HG02981 (cell line): ENCODE results near the gene CHRNB2.

Experiments
- ATAC-seq: cut with Tn5 transposase; IDR thresholded peaks from one replicate; pipeline ENCODE4 v1.9.1; 2021; ENCODE audit warnings: mild to moderate bottlenecking, moderate library complexity; ENCODE audit not compliant: unreplicated experiment

Gene CHRNB2

DNA sequence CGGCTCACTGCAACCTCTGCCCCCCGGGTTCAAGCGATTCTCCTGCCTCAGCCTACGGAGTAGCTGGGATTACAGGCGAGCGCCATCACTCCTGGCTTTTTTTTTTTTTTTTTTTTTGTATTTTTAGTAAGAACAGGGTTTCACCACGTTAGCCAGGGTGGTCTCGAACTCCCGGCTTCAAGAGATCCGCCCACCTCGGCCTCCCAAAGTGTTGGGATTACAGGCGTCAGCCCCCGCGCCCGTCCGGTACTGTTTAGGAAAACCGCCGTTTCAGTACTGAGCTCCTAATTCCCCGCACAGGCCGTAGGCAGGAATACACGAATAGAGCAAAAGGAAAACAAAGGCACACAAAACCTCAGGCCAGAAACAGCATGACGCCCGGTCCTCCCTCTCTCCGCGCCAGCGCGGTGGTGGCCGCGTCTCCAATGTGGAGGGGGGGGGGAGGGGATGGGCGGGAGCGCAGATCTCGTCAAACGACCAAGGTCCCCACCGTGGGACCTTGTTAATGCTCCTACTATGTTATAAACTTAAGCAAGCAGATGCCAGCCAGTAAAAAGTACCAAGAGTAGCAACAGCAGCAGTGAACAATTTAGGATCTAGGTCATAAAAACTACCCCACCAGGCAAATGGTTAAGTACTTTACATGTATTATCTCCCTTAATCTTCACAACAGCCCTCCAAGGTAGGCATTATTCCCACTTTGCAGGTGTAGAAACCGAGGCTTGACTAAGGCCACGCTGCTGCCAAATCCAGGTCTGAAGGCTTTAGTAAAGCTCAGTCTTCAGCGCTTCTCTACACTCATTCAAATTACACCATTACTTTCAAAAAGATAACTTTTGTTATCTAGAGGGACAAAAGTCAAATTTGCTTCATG, 41.1 kb downstream of the CHRNB2 start:
- no peak for ATAC-seq

DNA sequence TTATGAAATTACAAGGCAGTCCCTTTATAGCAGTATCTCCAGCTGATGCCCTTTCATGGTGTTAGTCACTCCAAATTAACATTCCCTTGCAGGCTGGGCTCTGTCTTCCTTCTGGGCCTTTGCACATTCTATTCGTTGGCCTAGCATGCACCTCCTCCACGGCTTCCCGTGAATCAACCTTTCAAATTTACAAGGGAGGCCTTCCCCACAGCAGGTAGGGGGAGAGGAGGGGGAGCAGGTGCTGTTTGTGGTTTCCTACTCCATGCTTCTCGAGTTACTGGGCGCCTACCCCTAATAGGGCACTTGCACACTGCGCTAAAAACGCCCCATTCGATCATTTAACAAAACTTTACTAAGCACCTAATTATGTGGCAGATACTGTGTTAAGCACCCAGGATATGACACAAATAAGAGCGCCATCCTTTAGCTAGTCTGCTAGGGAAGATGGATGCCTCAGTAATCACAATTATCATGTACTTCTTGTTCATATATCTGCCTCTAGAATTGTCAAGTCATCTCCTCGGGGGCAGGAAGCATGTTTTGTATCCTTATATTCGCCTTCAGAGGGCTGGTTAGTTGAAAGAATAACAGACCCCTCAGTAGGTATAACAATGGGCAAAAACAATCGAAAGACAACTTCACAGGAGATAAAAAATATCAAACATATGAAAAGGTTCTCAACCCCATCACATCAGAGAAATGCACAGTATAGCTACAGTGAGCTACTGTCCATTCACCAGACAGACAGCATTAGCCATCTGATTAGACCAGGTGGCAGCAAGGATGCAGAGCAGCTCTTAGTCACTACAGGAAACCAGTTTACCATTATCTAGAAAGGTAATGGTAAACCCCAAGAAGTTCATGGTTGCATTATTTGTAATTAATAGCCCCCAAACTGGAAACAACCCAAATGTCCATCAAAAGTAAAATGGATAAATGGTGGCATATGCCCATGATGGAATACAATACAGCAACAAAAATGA, 42.1 kb downstream of the CHRNB2 start:
- ATAC-seq, result peak; percentile 41

DNA sequence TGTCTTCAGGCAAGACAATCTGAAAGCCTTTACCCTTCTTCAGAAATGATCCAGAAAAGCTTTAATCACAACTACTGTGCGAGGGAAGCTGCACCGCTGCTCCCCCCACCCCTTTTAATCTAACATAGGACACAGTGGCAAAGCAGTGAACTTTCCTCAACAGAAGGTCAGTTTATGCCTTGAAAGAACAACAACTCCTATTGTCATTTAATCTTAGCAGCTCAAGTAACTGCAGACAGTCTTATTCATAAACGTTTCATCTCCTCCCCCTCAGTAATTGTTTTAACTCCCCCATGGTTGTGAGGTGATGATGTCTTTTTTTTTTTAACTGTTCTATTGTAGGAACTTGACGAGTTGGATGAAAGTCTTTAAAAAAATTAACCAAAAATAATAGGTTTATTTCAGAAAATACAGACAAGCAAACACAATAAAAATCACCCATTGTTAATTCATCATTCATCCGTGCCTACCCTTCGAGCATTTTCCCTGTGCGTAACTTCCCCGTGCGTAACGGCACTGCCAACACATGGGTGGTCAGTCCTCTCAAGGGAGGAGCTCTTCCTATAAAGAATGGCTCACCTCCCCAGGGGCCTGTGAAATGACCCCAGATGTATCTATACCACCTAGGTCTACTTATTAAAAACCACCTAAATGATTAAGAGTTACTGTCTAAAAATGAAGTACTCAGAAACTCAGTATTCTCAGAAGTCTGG, 43.7 kb downstream of the CHRNB2 start:
- no peak for ATAC-seq

DNA sequence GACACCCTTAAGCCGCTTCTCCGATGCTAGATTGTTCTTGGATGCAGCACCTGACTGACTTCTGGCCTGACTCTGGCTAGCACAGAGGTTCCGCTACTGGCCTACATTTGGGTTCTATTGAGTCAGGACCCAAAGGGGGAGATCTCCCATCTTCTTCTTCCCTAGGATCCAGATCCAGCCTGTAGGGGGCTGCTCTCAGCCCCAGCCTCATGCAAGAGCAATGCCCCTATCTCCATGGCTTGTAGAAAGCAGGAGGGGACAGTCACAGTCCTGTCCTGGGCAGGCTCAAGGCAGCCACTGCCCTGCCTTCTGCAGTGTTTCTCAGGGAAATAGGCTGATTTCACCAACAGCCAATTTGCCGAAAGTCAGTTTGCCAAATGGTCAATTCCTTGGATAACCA, 46.7 kb downstream of the CHRNB2 start:
- ATAC-seq, result no peak

DNA sequence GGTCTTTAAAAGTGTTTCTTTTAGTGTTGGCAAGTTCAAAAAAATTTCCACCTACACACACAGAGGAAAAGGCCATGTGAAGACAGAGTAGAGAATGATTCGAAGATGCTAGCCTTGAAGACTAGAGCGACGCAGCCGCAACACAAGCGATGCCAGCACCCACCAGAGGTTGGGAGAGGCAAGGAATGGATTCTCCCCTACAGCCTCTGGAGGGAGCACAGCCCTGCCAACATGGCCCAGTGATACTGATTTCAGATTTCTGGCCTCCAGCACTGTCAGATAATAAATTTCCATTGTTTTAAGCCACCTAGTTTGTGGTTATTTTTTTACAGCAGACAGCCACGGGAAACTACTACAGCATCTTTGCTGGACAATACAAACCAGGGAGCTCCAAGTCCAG, 47.3 kb downstream of the CHRNB2 start:
- no peak for ATAC-seq

DNA sequence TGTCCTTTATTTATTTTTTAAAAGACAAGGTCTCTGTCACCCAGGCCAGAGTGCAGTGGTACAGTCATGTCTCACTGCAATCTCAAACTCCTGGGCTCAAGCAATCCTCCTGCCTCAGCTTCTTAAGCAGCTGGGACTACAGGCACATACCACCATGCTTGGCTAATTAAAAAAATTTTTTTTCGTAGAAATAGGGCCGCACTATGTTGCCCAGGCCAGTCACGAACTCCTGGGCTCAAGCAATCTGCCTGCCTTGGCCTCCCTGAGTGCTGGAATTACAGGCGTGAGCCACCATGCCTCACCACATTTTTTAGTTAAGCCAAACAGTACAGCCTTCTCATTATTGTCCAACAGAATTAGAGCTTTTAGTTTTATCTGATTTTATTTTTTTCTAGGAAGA, 47.8 kb downstream of the CHRNB2 start:
- ATAC-seq, result no peak

DNA sequence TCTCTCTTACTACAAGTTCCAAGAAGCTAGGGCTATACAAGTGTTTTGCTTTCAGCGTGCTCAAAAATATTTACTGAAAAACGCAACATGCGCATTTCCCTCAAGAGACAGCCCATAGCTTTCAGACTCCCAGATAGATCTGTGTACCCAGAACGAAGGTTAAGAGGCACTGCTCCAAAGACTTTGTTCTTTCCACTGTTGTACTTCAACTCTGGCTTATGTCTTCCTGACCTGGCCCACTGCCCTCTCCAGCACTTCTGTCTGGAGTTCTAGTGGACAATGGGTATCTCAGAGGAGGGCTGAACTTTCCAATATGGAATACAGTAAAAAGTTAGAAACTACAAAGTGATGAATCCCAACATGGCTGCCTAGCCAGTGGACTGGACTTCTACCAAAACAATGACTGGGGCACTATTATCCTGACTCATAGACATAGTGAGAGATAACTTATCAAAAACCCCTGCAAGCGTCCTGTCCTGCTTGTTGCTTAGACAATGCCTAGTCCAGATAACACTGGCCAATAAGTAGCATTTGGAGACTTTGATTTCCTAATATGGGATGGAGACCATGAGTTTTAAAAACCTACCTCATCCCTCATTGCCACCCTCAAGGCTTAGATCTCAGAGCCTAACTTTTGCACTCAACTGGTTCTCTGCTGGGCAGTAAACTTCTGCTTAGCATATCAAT, 49.2 kb downstream of the CHRNB2 start:
- no peak for ATAC-seq

DNA sequence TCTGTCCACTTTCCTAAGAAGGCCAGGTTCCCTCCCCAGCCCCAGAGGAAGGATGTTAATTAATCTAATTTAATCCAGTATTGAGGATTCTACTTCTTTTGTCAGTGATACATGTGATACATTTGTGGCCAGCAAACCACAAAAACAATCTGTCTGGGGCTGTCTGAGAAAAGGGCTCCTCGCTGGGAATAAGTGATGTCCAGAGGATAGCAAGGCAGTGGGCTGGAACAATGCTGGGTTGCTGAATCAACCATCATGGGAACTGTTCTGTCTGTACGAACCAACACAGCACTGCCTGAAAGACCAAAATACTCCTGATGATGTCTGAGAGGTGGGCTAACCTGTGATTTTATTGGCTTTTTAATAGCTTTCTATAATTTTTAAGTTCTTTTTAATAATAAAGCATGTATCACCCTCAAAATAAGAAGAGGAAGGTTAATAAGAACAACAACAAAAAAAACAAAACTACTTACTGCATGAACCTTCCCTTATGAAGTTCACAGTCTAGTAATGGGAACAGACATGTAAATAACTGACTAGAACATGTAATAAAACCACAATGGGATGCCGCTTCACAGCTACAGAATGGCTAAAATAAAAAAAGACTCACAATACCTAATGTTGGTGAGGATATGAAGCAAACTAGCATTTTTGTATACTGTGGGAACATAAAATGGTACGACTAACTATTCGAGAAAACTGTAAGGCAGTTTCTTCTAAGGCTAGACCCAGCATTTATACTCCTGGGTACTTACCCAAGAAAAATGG, 51.8 kb downstream of the CHRNB2 start:
- no peak for ATAC-seq

DNA sequence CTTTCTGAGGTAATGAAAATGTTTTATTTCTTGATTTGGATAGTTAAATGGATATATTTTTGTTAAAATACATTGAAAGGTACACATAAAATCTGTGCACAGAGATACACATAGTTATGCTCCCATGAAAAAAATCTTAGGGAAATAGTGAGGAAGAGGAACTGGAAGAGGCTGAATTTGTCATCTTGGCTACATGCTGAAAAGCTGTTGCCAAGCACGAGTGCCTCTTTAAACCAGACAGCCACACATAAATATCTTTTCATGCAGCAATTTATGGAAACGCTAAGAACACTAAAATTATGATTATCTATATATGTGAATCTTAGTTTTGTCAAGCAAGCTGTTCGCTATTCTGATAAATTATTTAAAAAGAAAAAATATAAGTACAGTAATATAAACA, 53.2 kb downstream of the CHRNB2 start:
- ATAC-seq, result no peak

DNA sequence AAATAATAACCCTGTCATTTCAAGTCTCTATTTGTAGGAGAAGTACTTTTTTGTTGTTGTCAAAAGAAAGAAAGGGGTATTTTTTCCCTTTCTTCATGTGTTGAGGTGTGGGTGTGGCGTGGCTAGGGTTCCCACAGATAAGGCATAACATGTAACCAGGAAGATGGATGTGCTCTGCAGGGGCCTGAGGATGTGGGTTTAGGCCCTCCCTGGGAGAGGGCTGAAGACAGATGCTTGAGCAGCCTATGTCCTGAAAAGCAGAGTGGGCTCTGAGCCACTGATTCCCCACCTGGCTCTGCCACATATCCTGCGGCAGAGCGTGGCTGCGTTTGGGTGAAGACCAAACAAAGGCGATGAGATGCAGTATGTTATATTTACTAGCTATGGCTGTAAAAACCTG, 54.3 kb downstream of the CHRNB2 start:
- ATAC-seq, result no peak

DNA sequence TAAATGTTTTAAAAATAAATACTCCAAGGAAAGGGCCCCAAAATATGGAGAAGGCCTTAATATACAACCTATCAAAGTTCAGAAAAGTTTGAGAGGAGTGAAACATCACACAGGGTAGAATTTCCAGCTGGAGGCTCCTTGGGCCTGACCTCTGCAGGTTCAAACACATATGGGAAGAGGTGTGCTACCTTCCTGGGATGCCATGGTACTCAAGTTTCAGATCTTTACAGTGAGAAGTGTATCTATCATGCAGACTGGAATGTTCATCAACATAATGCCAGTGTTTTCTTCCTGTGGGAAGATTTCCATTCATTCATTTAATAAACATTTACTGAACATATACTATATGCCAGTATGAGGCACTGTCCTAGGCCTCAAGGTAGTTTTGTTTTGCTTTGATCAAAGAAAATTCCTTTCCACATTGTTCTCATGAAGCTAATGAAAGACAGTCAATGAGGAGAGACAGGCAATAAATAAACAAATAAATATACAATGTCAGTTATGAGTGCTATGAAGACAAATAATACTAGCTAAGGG, 55.0 kb downstream of the CHRNB2 start:
- ATAC-seq, result no peak

DNA sequence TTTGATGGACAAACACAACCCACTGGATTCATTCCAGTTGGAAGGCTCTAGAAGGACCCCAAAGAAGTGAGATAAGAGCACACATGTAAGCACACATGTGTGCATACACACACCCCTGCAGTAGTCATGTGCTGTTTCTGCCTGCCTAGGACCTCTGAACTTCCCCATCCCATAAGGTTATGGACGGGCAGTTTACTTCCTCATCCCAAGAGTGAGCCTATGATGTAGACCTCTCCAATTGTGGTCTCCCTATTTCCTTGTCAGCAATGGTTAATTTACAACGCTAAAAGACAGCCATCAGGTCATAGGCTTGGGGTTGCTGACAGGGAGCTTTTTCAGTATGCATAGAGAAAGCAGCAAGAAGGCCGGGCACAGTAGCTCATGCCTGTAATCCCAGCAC, 55.8 kb downstream of the CHRNB2 start:
- ATAC-seq, result no peak

DNA sequence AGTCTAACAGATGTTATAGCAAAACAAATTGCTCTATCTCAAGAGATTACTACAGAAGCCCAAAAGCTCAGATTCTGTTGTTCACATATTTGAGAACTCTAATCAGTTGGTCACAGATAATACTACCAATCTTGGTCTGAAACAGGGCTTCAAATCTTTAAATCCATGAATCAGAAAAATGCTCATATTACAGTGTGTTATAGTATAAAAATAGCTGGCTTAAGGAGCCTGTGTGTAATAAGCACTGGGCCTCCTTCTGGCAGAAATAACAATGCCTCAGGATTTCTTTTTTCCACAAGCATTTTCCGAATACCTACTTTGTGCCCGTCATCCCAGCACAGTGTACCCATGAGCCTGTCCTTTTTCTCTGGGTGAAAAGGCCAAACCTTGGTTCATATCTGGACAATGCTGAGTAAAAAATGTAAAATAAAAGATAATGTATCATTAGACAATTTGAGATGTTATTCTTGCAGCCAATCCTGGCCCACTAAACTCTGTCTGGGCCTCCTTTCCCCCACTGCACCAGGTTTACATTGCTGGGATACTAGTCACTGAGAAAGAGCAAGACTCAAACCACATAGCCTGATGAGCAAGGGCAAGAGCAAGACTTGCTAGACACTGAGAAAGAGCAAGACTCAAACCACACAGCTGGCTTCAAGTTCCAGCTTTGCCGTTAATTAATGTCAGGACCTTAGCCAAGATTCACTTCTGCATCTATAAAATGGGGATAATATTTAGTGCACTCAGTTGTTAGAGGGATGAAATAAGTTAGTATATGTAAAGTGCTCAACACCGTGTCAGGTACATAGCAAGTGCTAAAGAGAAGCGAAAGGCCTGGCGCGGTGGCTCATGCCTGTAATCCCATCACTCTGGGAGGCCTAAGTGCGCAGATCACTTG, 57.4 kb downstream of the CHRNB2 start:
- no peak for ATAC-seq

DNA sequence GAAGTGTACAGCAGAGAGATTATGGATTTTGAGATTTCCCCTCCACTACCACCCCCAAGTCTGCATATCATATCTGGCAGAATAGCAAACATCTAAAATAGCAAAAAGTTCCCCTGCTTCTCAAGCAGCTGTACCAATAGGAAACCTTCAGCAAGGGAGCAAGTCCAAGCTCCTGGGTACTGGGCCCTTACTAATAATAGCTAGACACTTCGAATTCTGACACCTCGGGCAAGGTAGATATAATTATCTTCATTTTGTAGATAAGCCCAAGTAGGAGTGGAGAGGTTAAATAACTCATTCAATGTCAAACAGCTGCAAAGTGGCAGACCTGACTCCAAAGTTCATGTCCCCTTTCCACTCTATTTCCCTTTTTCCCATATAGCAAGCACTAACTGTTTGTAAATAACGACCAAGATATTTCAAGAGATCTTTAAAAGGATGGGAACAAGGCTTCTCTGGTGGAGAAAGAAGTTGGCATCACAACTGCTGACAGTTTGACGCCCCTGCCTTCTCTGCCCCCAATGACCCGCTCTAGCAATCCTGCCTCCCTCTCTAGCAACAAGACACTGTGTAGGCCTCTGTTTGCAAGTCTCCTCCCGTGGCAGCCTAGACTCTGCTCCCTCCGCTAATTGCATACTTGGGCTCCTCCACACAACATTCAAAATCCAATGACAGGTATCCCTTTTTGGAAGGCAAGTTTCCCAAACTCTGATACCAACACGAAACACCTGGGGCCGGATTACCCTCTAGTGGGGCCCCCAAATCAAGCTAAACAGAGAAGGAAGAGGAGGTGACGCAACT, 59.1 kb downstream of the CHRNB2 start:
- peak; percentile 15 for ATAC-seq

DNA sequence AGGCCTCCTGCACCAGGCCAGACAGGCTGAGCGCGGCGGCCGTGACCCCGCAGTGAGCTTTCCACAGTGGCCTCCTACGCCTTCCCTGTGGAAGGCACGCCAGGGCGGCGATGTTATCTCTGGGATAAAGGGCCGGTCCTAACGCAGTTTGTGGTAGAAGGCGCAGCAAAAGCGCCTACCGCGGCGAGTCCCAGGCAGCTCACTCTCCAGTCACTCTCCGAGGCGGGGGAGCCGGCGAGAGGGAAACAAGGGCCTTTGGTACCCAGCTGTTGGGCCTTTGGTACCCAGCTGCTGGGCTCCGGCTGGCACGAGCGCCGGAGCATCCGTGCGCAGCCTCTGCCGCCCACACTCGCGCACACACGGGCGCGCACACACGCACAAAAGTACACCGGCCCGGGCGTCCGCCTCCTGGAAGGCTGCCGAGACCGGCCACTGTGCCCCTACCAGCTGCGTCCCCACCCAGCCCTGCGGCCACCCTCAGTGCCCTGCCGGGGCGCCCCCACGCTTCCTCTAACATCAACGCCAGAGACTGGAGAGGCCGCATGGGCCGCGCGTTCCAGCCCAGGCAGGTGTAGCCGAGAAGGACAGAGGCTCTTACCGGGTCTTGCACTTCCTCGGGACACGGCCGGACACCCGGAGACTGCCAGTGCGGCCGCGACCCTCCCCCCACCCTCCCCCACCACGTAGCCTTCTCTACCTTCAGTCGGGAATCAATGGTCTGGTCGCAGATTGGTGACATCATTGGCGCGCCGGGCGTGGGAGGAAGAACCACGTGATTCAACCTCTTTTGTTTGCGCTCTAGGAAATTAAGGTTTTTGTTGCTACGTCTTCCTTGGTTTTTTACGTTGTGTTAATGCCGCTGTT, 59.9 kb downstream of the CHRNB2 start:
- ATAC-seq, result peak; percentile 60

DNA sequence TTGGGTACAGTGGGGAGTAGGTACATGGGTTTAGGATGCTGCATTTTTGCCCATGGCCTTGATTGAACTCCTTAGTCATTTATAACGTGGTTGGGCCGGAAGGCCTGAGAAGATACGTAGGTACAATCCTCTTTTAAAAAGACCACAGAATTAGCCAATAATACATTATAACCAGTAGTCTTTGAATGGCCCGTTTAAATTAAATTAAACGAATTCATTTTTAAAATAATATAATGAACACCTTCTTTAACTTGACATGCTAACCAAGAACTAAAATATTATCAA, 60.5 kb downstream of the CHRNB2 start:
- no peak for ATAC-seq

DNA sequence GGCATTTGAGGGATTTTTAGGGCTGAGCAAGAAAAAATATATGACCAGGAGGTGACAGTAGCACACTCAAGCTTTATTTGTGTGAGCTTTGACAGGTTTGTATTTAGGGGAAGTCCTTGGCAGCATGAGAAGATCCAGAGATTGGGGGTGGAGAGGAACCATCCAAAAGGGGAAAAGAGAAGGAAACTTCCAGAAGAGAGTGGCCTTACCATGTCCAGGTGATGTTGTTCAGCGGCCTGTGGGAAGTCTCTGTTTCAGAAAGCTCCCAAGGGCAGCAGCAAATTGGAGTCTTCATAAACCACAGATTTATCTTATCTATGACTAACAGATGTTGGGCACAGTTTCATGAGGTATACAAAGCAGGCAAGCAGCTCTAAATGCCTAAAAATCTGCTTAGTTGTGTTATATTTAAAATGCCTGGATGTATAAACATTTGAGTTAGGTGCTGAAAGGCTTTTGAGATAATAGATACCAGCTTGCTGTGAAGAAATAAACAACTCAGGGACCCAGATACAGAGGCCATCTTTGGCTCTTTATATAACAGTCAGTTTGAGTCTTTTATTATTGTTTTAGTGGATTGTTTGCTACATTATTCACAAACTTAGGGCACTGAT, 61.6 kb downstream of the CHRNB2 start:
- no peak for ATAC-seq
